Mesothelial cell of epicardium (in vitro differentiated cells): ENCODE results near the gene USP19. TPM values are rescaled to one million over a fixed set of nuclear protein-coding genes. Genes with fewer than 3 reads are reported as not detected.

Experiments
- DNase-seq, 2 experiments: peaks; one replicate each; pipeline ENCODE4 v3.0.0; 2021; ENCODE audit warnings: low spot score in 2 of 2; ENCODE audit not compliant: unreplicated experiment in 2 of 2
- H3K27ac Mint-ChIP-seq: 2 replicates; pipeline ENCODE4 v1.8.0; 2021; ENCODE audit warnings: mixed read lengths
- H3K27me3 Mint-ChIP-seq: 2 replicates; pipeline ENCODE4 v1.8.0; 2021; ENCODE audit warnings: low read depth, mixed read lengths
- H3K36me3 Mint-ChIP-seq: 2 replicates; pipeline ENCODE4 v1.8.0; 2021; ENCODE audit warnings: mixed read lengths
- H3K4me1 Mint-ChIP-seq: 2 replicates; pipeline ENCODE4 v1.8.0; 2021; ENCODE audit warnings: mixed read lengths
- H3K4me3 Mint-ChIP-seq: 2 replicates; pipeline ENCODE4 v1.8.0; 2021; ENCODE audit warnings: mild to moderate bottlenecking, moderate library complexity, mixed read lengths
- H3K9me3 Mint-ChIP-seq: 2 replicates; pipeline ENCODE4 v1.8.0; 2021; ENCODE audit warnings: mixed read lengths
- CTCF ChIP-seq: fragments of 200-600 bp; sonication (generic); IDR thresholded peaks from one replicate; pipeline ENCODE4 v1.5.0; 2021; ENCODE audit warnings: antibody characterized with exemption; ENCODE audit not compliant: unreplicated experiment
- total RNA-seq: library from RNA; stranded (reverse); gene quantifications from 3 replicates; pipeline ENCODE4 v1.2.1, GENCODE V29; 2021

USP19 gene
- total RNA-seq, 1 donor from 2014 or later = 76.2 TPM

DNA sequence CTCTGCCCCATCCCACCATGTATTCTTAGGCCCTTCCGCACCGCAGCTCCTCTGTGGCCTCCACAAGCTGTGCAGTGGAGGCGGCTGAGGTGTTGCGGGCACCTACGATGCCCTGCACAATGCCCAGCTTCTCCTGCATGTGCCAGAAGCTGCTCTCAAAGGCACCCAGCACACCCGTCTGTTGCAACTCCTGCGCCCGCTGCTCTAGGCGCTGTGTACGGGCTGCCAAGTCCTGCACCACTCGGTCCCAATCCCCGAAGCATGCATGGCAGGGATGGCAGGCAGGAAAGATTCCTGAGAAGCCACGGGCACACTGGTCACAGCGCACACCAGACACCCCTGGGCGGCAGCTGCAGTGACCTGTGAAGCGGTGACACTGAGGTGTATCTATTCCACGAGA lies 3.1 kb upstream of the USP19 start:
- no peaks in the 10 kb centered on the region for H3K27me3 Mint-ChIP-seq
- DNase-seq = no peak
- no peak overlapping the region for H3K27ac Mint-ChIP-seq
- no peak overlapping the region for H3K4me3 Mint-ChIP-seq
- peaks cover 11% of the 10 kb centered on the region for H3K4me1 Mint-ChIP-seq
- H3K9me3 Mint-ChIP-seq = no peaks in the 10 kb centered on the region
- H3K36me3 Mint-ChIP-seq = peaks cover 19% of the 10 kb centered on the region
- TF ChIP-seq CTCF = no peak

GRCh38 chr3:49122886-49123545 lies 2.4 kb upstream of the USP19 start:
- H3K27me3 Mint-ChIP-seq = no peaks in the 10 kb centered on the region
- H3K4me3 Mint-ChIP-seq = no peak overlapping the region
- H3K36me3 Mint-ChIP-seq = peaks cover 15% of the 10 kb centered on the region
- H3K4me1 Mint-ChIP-seq = peaks cover 11% of the 10 kb centered on the region
- no peak overlapping the region for H3K27ac Mint-ChIP-seq
- TF ChIP-seq CTCF = no peak
- DNase-seq = no peak
- no peaks in the 10 kb centered on the region for H3K9me3 Mint-ChIP-seq

- no peak for DNase-seq
- Mint-ChIP-seq H3K4me3 (peak overlapping the region; percentile 39), H3K9me3 (no peaks in the 10 kb centered on the region), H3K27me3 (no peaks in the 10 kb centered on the region), H3K4me1 (peaks cover 11% of the 10 kb centered on the region), H3K36me3 (peaks cover 14% of the 10 kb centered on the region), H3K27ac (peak overlapping the region; percentile 89)
- no peak for TF ChIP-seq CTCF
These were observed 1.8 kb upstream of the USP19 start for GRCh38 chr3:49122451-49122850.

GRCh38 chr3:49122022-49122421 lies 1.4 kb upstream of the USP19 start:
- H3K27me3 Mint-ChIP-seq = no peaks in the 10 kb centered on the region
- peaks cover 14% of the 10 kb centered on the region for H3K36me3 Mint-ChIP-seq
- H3K4me3 Mint-ChIP-seq = peak overlapping the region; percentile 39
- peaks cover 11% of the 10 kb centered on the region for H3K4me1 Mint-ChIP-seq
- no peaks in the 10 kb centered on the region for H3K9me3 Mint-ChIP-seq
- peak overlapping the region; percentile 89 for H3K27ac Mint-ChIP-seq
- DNase-seq = no peak
- no peak for TF ChIP-seq CTCF

DNA sequence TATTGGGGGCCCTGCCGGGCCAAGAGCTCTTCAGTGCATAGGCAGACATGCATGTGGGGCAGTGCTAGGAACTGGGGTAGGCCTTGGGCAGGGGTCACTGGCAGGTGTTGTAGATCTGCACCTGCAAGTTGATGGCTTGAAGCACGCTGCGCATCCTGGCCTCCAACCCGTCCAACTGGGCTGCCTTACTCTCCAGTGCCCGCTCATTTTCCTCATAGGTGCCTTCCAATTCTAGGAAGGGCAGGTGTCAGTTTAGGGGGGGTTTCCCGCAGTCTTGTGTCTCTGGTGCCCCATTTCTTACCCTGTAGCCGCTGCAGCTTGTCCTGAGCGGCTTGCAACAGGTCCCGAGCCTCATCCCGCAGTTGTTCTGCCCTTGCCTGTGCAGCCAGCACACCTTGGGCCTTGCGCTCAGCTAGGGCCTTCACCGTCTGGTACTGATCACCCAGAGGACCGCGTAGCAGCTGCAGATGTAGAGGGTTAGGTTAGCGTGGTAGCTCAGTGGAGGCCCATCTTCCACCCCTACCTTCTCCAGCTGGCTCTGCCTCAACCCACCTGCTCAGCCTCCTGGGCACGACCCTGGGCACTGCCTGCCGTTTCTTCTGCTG lies 611 bp upstream of the USP19 start:
- H3K4me1 Mint-ChIP-seq = peaks cover 11% of the 10 kb centered on the region
- DNase-seq = no peak
- no peaks in the 10 kb centered on the region for H3K27me3 Mint-ChIP-seq
- peak overlapping the region; percentile 85 for H3K4me3 Mint-ChIP-seq
- H3K27ac Mint-ChIP-seq = peak overlapping the region; percentile 89
- H3K36me3 Mint-ChIP-seq = peaks cover 16% of the 10 kb centered on the region
- TF ChIP-seq CTCF = no peak
- H3K9me3 Mint-ChIP-seq = no peaks in the 10 kb centered on the region
